Heart left ventricle (tissue), 13 donors: ENCODE results near the gene SYNGAP1.
A peak's percentile ranks its signal among the peaks of the same experiment; 100 is the strongest.

Source experiments
- POLR2A ChIP-seq, 2 donors: fragments of 450-650 bp; IDR thresholded peaks; one replicate each; pipeline ENCODE4 v1.6.1; 2017; ENCODE audit warnings: antibody characterized with exemption in 2 of 2, mild to moderate bottlenecking in 2 of 2, moderate library complexity in 2 of 2
- TF ChIP-seq, protein P1 (sequence below), 12 donors: fragments of 200-600 bp; sonication (generic) in 4 of 12; IDR thresholded peaks; one replicate each; pipeline versions ENCODE4 v1.5.0 to v1.8.0; 2018 to 2022; ENCODE audit warnings: antibody characterized with exemption in 12 of 12, mild to moderate bottlenecking in 5 of 12
- donor health status: ischemic (EF 13 %, LVEDD 7.1; RV severe dilation, severe dysfunction).
- donor health status: DM: no; HTN: yes; CAD: no.
- donor health status: DM: no; HTN: no; CAD: no.
- donor health status: ischemic (EF 25% LVEDD 6.9; RV normal size, moderate dysfunction).
- donor health status: ischemic (EF 25% LVEDD 5.7; RV mildly dilated, moderate dysfunction).
- donor health status: ischemic (EF 35%, LVEDD 5.7; RV mildly dilated, moderate dysfunction).
- donor health status: nonischemic (EF 11% LVEDD 7.7; RV severe dilation, severe dysfunction).
- donor health status: DM: yes; HTN: yes; CAD: no.
- donor health status: PGD.
- donor health status: ischemic (EF 29% LVEDD 5.4; RV normal size, mild dysfunction).
- donor health status: nonischemic (EF 23%, LVEDD 6.1; RV moderate dilation, normal function).

DNA sequence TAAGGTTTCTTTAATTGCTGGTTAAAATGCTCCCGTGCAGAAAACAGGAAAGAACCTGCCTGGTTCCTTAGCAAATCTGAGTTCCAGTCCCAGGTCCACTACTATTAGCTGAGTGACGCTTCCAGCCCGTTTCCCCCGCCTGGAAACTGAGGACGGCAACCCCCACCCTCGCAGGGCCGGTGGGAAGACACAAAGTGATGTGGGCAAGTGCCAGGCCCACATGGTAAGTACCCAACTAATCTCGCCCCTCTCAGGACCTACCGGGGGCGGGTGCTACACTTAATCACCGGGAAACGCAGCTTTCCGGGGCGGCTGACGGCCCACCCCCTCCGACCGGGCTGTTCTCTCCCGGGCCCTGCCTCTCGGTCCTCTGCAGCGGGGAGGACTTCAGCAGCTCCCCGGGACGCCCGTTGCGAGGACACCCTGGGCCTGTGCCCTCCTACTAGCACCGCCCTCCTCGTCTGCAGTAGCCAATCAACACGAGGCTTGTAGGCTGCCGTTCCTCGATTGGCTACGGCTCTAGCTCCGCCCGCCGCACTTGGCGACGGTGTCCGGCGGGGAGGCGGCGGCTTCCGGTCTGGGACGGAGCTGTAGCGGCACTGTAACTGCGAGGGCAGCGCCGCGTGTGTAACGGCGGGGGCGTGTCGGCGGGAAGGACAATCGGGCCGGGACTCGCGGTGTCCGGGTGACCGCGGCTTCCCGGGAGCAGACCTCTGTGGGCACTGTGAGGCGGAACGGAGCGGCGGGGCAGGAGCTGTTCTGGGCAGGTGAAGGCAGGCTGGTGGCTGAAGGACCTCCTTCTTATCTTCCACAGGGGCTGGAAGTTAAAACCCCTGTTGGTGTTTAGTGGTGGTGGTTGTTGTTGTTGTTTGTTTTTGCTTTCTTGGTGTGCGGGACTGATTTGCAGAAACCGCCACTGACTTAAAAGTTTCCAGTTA lies 34.4 kb downstream of the SYNGAP1 start, which contains the start of gene ZBTB9:
- TF ChIP-seq POLR2A (IDR thresholded peaks at IDR 0.05): peak; percentile 83 to 96
- TF ChIP-seq, protein P1, sequence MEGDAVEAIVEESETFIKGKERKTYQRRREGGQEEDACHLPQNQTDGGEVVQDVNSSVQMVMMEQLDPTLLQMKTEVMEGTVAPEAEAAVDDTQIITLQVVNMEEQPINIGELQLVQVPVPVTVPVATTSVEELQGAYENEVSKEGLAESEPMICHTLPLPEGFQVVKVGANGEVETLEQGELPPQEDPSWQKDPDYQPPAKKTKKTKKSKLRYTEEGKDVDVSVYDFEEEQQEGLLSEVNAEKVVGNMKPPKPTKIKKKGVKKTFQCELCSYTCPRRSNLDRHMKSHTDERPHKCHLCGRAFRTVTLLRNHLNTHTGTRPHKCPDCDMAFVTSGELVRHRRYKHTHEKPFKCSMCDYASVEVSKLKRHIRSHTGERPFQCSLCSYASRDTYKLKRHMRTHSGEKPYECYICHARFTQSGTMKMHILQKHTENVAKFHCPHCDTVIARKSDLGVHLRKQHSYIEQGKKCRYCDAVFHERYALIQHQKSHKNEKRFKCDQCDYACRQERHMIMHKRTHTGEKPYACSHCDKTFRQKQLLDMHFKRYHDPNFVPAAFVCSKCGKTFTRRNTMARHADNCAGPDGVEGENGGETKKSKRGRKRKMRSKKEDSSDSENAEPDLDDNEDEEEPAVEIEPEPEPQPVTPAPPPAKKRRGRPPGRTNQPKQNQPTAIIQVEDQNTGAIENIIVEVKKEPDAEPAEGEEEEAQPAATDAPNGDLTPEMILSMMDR (IDR thresholded peaks at IDR 0.05): no peak
